Fibroblast of pulmonary artery (primary cell): Measurements from ENCODE around the gene SLC16A6.
"Not testable (repeated sequence)": the region's sequence is repeated elsewhere in the genome, so short reads cannot be mapped to it uniquely, and the experiment has no call there.

Source experiments
- DNase-seq: peaks from one replicate; pipeline ENCODE4 v3.0.0-alpha.2; 2010; ENCODE audit warnings: low read depth
- H3K4me3 ChIP-seq: replicated peaks from 2 replicates; pipeline ENCODE4 v1.5.1; 2011; ENCODE audit warnings: low read depth, mild to moderate bottlenecking, control low read depth, low read length, moderate library complexity
- TF ChIP-seq, protein P1 (sequence below): IDR thresholded peaks from 2 replicates; pipeline ENCODE4 v1.5.1; 2011; ENCODE audit warnings: mild to moderate bottlenecking, control low read depth, low read length, inconsistent platforms; ENCODE audit errors: missing control alignments

SLC16A6 gene

DNA sequence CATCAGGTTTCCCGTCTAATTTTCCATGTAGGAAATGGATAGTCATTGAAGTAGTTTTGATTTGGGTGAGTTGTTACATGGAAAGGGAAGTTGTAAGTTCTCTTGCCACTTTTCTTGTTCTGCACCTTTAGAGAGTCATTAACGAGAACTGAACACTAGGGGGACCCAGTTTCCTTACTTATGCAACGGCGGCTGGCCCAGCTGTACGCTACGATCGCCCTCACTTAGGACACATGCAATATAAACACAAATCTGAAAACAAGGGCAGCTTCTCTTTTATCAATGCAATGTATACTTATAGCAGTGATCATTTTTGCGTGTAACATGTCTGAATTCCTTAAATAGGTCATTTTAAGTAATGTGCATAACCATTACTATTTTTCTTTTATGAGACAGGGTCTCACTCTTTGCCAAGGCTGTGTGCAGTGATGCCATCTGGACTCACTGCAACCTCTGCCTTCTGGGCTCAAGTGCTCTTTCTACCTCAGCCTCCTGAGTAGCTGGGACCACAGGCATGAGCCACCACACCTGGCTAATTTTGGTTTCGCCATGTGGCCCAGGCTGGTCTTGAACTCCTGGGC is 27.7 kb downstream of the SLC16A6 start:
- not testable (repeated sequence) for H3K4me3 ChIP-seq
- TF ChIP-seq, protein P1, sequence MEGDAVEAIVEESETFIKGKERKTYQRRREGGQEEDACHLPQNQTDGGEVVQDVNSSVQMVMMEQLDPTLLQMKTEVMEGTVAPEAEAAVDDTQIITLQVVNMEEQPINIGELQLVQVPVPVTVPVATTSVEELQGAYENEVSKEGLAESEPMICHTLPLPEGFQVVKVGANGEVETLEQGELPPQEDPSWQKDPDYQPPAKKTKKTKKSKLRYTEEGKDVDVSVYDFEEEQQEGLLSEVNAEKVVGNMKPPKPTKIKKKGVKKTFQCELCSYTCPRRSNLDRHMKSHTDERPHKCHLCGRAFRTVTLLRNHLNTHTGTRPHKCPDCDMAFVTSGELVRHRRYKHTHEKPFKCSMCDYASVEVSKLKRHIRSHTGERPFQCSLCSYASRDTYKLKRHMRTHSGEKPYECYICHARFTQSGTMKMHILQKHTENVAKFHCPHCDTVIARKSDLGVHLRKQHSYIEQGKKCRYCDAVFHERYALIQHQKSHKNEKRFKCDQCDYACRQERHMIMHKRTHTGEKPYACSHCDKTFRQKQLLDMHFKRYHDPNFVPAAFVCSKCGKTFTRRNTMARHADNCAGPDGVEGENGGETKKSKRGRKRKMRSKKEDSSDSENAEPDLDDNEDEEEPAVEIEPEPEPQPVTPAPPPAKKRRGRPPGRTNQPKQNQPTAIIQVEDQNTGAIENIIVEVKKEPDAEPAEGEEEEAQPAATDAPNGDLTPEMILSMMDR = peak; percentile 43
- DNase-seq = peak; percentile 55

DNA sequence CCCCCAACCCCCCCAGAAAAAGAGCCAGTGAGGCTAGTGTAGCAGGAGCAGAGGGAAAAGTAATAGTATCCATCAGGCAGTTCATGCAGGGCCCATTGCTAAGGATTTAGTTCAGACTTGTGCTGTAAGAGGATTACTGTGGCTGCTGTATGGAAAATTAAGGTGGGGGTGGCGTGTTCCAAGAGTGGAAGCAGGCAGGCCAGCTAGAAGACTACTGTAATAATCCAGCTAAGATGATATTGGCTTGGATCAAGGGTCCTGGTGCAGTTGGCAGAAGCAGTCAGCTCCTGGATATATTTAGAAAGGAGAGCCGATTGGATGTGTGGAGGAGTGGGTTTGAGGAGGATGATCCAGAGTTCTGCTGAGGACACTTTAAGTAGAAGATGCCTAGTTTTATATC is 28.5 kb downstream of the SLC16A6 start:
- not testable (repeated sequence) for H3K4me3 ChIP-seq, DNase-seq

DNA sequence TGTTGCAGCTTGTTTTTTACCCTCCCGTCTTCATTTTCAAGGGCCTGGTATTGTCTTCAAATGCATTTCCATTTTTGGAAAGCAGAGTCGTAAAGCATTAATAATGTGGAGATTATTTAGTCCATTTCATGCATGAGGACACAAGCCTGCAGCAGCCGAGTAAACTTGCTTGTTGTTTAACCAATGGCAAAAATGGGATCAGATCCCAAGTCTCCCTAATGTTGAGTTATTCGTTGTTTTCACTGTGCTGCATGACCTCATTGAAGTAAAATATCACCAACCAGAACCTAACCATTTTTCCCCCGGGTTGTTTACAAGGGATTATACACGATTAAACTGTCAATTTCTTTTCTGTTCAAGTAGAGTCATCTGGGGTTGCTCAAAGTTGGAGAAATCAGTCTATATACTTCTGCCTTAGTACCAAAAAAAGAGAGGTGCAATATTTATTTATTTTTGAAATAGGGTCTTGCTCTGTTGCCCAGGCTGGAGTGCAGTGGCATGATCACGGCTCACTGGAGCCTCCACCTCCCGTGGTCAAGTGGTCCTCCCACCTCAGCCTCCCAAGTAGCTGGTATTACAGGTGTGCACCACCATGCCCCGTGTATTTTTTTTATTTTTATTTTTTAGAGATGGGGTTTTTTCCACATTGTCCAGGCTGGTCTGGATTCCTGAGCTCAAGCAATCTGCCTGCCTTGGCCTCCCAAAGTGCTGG is 30.7 kb downstream of the SLC16A6 start:
- TF ChIP-seq, protein P1 = no peak
- no peak for DNase-seq
- no peak overlapping the region for H3K4me3 ChIP-seq

DNA sequence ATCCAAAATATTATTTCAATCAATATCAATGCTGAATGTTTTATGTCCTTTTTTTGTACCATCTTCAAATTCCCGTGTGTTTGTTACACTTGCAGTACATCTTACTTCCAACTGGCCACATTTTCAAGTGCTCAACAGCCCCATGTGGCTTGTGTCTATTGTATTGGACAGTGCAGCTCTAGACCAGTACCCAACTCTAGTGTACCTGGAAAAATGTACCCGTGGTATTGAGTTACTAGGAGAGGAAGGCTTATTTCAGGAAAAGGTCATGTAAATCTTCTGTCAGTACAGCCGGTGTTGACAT is 31.3 kb downstream of the SLC16A6 start:
- peak overlapping the region; percentile 5 for H3K4me3 ChIP-seq
- DNase-seq = not testable (repeated sequence)

DNA sequence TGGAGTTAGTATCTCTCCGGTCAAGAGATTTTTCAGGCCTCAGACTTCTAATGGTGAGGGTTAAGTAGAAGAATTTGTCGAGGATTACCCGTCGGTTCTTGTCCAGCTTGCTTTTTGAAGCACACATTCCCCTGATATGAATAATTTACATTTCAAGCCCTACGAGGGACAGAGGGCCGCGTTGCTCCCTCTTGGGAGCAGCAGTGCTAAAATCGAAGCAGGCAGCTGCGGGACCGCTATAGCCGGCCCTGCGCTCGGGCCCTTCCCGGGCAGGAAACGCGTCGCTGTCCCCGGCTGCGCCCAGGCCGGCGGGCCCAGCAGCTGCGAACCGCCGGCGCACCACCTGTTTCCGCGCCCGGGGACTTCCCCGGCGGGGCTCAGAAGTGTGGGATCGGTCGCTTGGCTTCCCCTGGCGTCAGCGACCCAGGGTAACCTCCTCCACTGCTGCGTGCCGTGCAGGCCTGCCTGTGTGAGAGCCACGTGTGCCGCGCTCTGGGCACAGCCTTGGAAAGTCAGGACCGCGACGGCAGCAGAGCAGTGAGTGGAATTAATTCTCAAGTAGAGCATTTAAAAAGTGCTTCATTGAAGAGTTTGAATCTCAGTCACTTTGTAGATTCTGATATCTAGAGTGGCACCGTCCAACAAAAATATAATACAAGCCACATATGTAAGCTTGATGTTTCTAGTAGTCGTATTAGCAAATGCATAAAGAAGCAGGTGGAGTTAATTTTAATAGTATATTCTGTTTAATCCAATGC is 31.9 kb downstream of the SLC16A6 start:
- H3K4me3 ChIP-seq = peak overlapping the region; percentile 5
- DNase-seq = peak; percentile 29

DNA sequence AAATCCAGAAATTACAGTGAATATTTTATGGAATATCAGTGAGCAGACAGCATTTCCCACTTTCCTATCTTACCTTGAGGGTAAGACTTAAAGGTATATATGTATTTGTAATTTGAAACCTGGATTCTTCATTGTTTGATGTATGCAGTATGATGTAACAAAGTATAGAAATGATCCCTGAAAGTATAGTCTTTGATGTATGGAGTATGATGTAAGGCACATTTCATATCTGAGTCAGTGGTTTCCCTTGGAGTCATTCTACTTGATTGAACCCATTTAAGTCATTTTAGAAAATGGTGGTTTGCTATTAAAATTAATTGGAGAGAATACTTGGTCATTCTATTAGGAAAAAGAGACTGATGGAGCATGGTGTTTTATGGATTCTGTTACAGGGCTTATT is 33.0 kb downstream of the SLC16A6 start:
- TF ChIP-seq, protein P1 = no peak
- no peak for DNase-seq

DNA sequence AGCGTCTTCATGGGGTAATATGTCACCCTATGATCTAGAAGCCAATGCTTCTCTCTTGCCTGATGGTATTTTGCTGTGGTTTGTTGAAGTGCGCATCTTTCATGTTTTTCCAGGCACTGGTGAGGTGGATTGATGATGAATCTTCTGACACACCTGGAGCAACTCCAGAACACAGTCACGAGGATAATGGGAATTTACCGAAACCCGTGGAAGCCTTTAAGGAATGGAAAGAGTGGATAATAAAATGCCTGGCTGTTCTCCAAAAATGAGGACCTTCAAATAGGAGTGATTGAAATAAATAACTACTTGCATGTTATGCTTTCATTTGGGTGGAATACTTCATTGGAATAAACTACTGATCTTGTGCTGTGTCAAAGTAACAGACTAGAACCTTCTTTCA is 34.2 kb downstream of the SLC16A6 start:
- DNase-seq, H3K4me3 ChIP-seq: not testable (repeated sequence)

More for the DNA sequence above, 33.0 kb downstream of the SLC16A6 start:
- no peak overlapping the region for H3K4me3 ChIP-seq

DNA sequence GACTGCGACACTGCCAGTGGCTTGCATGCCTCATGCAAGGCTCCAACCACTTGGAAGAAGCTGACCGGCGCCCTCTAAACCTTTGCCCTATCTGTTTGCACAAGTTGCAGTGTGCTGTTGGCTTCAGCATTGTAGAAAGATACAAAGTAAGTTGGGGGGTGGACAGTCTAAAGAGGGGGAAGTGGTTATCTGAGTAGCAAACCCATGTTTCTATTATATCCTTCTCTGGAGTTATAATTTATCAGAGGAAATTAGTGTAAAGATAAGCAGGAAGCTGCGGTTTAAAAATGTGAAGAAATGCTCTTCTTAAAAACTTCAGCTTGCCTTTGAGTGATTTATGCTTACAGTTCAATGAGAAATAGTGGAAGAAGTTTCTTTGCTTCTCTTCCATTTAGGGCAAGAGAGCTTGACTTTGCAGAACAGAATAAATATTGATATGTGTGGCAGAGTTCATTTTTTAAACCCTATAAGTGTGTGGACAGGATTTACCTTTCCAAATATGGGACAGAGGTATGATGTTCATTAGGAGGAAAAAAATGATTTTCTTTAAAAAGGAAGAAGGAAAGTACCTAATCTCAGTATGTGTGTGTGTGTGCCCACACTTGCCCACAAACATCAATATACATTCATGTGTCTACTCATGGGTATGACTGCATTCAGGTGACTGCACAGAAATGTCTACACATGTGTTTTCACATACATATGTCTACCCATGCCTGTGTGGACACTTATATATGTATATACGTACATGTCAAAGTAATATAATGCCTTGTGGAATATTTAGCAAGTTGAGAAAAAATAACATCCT is 35.0 kb downstream of the SLC16A6 start:
- H3K4me3 ChIP-seq = no peak overlapping the region
- DNase-seq = no peak
- TF ChIP-seq, protein P1 = no peak

DNA sequence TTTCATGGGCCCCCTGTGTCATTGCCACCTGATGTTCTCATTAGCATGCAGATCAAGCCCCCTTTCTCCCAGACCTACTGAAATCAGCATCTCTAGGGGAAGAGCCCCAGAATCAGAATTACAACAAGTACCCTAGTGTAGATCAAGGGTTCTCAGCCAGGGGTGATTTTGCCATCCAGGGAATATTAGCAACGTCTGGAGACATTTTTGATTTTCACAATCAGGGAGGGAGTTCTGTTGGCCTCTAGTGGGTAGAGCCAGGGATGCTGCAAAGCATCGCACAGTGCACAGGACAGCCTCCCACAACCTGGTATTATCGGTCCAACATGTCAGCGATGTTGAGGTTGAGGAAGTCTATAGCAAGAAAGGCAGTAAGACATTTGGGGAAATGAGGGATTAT is 35.8 kb downstream of the SLC16A6 start:
- DNase-seq = no peak
- TF ChIP-seq, protein P1 = no peak
- H3K4me3 ChIP-seq = no peak overlapping the region

DNA sequence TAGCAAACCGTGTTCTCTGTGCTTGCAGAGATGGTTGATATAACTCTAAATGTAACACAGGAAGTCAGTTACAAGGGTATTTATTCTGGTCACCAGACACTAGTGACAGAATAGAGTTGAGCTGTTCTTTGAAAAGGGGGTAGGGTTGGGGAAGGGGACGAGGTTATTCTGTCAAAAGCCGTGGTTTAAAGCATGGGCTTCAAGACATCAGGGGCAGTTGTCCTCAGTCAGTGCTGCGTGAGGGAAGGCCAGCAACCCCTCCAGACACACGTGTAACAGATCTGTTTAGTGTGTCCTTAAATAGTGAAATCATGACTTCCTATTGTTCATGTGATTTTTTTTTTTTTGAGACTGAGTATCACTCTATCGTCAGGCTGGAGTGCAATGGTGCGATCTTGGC is 37.5 kb downstream of the SLC16A6 start:
- not testable (repeated sequence) for H3K4me3 ChIP-seq, DNase-seq
